K562 (cell line): ENCODE measurements around the gene IMPG1. TPM values are rescaled to one million over a fixed set of nuclear protein-coding genes. Genes with fewer than 3 reads are reported as not detected.

Experiments
- ATAC-seq: fragments of 200-7000 bp; cut with Tn5 transposase; 3 replicates; pipeline ENCODE4 v1.9.1; 2020; ENCODE audit warnings: moderate library complexity
- BruUV-seq: library from RNA; stranded (reverse); fragments of 400-500 nt; replicated peaks from 2 replicates; lab custom pipeline; 2021; lab: Mats Ljungman, UMichigan
- CTCF ChIA-PET: fragments of 300-600 bp; formaldehyde crosslinking; extraction: SDS; loops from one replicate; lab custom pipeline; 2021; ENCODE audit warnings: low intra/inter-chr PET ratio; lab: Yijun Ruan, JAX
- POLR2A ChIA-PET: fragments of 300-600, 350-650 bp; sonication (Branson Sonifier 250); formaldehyde crosslinking; extraction: SDS; loops from one replicate; lab custom pipeline; 2021; ENCODE audit warnings: antibody characterized with exemption, inconsistent platforms; lab: Yijun Ruan, JAX
- DNase-seq, 4 experiments: peaks; one replicate each; pipeline versions ENCODE4 v3.0.0 to v3.0.0-alpha.2; 2011 to 2018; ENCODE audit warnings: low spot score in 3 of 4, mixed read lengths in 3 of 4; ENCODE audit errors: extremely low read depth in 1 of 4
- FAIRE-seq: peaks from 2 replicates; lab custom pipeline; 2011; peaks lifted over from hg19 to GRCh38; lab: Jason Lieb, UNC
- H2AFZ ChIP-seq: 2 replicates; pipeline ENCODE4 v1.6.0; 2011; ENCODE audit warnings: low read depth, low read length, control low read depth, inconsistent platforms
- H3K27ac ChIP-seq: fragments of 200-600 bp; 3 replicates; pipeline ENCODE4 v1.8.0; 2011; ENCODE audit warnings: low read depth, mild to moderate bottlenecking, control low read depth, inconsistent platforms, low read length, moderate library complexity, mixed read lengths; ENCODE audit errors: extremely low read depth
- H3K27me3 ChIP-seq, 2 experiments: fragments of 300-600 bp in 1 of 2; 2 replicates in 1 of 2; 3 replicates in 1 of 2; pipeline versions ENCODE4 v1.6.0 to v1.8.0; 2011; ENCODE audit warnings: inconsistent platforms in 2 of 2, low read length in 2 of 2, mild to moderate bottlenecking in 1 of 2, mixed read lengths in 1 of 2, moderate library complexity in 1 of 2; ENCODE audit not compliant: control insufficient read depth in 2 of 2, insufficient read depth in 2 of 2
- H3K36me3 ChIP-seq: fragments of 300-600 bp; 3 replicates; pipeline ENCODE4 v1.8.0; 2011; ENCODE audit warnings: mild to moderate bottlenecking, low read length, inconsistent platforms; ENCODE audit not compliant: control insufficient read depth, insufficient read depth
- H3K4me1 ChIP-seq, 2 experiments: fragments of 200-600 bp in 1 of 2; replicated peaks in 1 of 2; 2 replicates in 1 of 2; 3 replicates in 1 of 2; pipeline versions ENCODE4 v1.5.1 to v1.8.0; 2011; ENCODE audit warnings: inconsistent platforms in 2 of 2, low read length in 2 of 2, mild to moderate bottlenecking in 1 of 2, mixed read lengths in 1 of 2, moderate library complexity in 1 of 2; ENCODE audit not compliant: control insufficient read depth in 2 of 2, insufficient read depth in 2 of 2
- H3K4me2 ChIP-seq: 2 replicates; pipeline ENCODE4 v1.6.1; 2011; ENCODE audit warnings: low read length, control low read depth, inconsistent platforms, mixed read lengths; ENCODE audit not compliant: insufficient read depth
- H3K4me3 ChIP-seq: fragments of 200-600 bp; sonication (generic), shearing (Covaris generic); 2 replicates; pipeline ENCODE4 v1.5.1; 2016; ENCODE audit warnings: control low read depth, inconsistent platforms
- H3K79me2 ChIP-seq: fragments of 200-600 bp; 3 replicates; pipeline ENCODE4 v1.8.0; 2011; ENCODE audit warnings: low read length, inconsistent platforms; ENCODE audit not compliant: control insufficient read depth, insufficient read depth
- H3K9ac ChIP-seq, 2 experiments: 2 replicates each; pipeline versions ENCODE4 v1.6.0 to v1.6.1; 2011; ENCODE audit warnings: low read depth in 2 of 2, low read length in 2 of 2, control low read depth in 1 of 2, inconsistent platforms in 1 of 2, mild to moderate bottlenecking in 1 of 2, mixed read lengths in 1 of 2; ENCODE audit not compliant: insufficient read depth in 1 of 2
- H3K9me1 ChIP-seq: one replicate; pipeline ENCODE4 v1.6.0; 2011; ENCODE audit warnings: inconsistent platforms, mild to moderate bottlenecking, low read length, moderate library complexity; ENCODE audit not compliant: control insufficient read depth, insufficient read depth
- H3K9me3 ChIP-seq: replicated peaks from 2 replicates; pipeline ENCODE4 v1.5.1; 2011; ENCODE audit warnings: low read depth, low read length, inconsistent platforms; ENCODE audit not compliant: control insufficient read depth, insufficient read depth
- H4K20me1 ChIP-seq: replicated peaks from 2 replicates; pipeline ENCODE4 v1.6.1; 2011; ENCODE audit warnings: low read length, inconsistent platforms, mixed read lengths; ENCODE audit not compliant: control insufficient read depth, insufficient read depth
- ETS1 ChIP-seq: conservative IDR thresholded peaks from 2 replicates; pipeline ENCODE4 v1.6.1; 2011; ENCODE audit warnings: low read depth, mild to moderate bottlenecking, low read length; ENCODE audit not compliant: control insufficient read depth
- HNRNPL ChIP-seq: fragments of 200-400 bp; formaldehyde crosslinking; IDR thresholded peaks from 2 replicates; pipeline ENCODE4 v1.6.1; 2017; ENCODE audit warnings: low read depth, mild to moderate bottlenecking, low read length
- MEF2A ChIP-seq: IDR thresholded peaks from 2 replicates; pipeline ENCODE4 v1.6.1; 2011; ENCODE audit warnings: low read depth, mild to moderate bottlenecking, low read length, moderate library complexity; ENCODE audit not compliant: control insufficient read depth
- MEF2D ChIP-seq: conservative IDR thresholded peaks from 2 replicates; pipeline ENCODE4 v1.6.1; 2016; ENCODE audit warnings: low read depth, missing genetic modification characterization, missing compliant biosample characterization
- PTRF ChIP-seq: fragments of 450-650 bp; IDR thresholded peaks from 2 replicates; pipeline ENCODE4 v1.6.1; 2016; ENCODE audit warnings: mild to moderate bottlenecking, missing genetic modification characterization, missing compliant biosample characterization
- SPI1 ChIP-seq: IDR thresholded peaks from 2 replicates; pipeline ENCODE4 v1.6.1; 2011; ENCODE audit warnings: low read depth, low read length, control low read depth, borderline replicate concordance
- SREBF1 ChIP-seq: fragments of 150-350 bp; IDR thresholded peaks from 2 replicates; pipeline ENCODE4 v1.6.1; 2014; ENCODE audit warnings: antibody characterized with exemption, low read depth, low read length, borderline replicate concordance
- TFAM ChIP-seq: fragments of 250-450 bp; sonication (Bioruptor Pico); conservative IDR thresholded peaks from 2 replicates; pipeline ENCODE4 v1.5.0; 2021; ENCODE audit warnings: mild to moderate bottlenecking, moderate library complexity
- YBX1 ChIP-seq: fragments of 450-650 bp; IDR thresholded peaks from 2 replicates; pipeline ENCODE4 v1.7.1; 2016; ENCODE audit warnings: mild to moderate bottlenecking
- ZFPM2 ChIP-seq: fragments of 250-450 bp; sonication (Bioruptor Pico); IDR thresholded peaks from 2 replicates; pipeline ENCODE4 v1.5.1; 2022; ENCODE audit warnings: mild to moderate bottlenecking
- ZNF143 ChIP-seq: sonication (generic); formaldehyde crosslinking; IDR thresholded peaks from 2 replicates; pipeline ENCODE4 v1.9.0; 2022; ENCODE audit warnings: mild to moderate bottlenecking, missing genetic modification reagents
- ZNF3 ChIP-seq: fragments of 250-450 bp; sonication (Bioruptor Pico); IDR thresholded peaks from 2 replicates; pipeline ENCODE4 v1.5.0; 2021; ENCODE audit warnings: mild to moderate bottlenecking, moderate library complexity
- ZNF324 ChIP-seq: fragments of 250-450 bp; sonication (Bioruptor Pico); IDR thresholded peaks from 2 replicates; pipeline ENCODE4 v1.4.0; 2020; ENCODE audit warnings: mild to moderate bottlenecking
- ZNF449 ChIP-seq: fragments of 250-450 bp; sonication (Bioruptor Pico); IDR thresholded peaks from 2 replicates; pipeline ENCODE4 v1.8.0; 2022; ENCODE audit warnings: moderate library complexity, mild to moderate bottlenecking, inconsistent platforms
- ZNF75A ChIP-seq: fragments of 450-650 bp; formaldehyde crosslinking; IDR thresholded peaks from 2 replicates; pipeline ENCODE4 v1.4.0; 2020; ENCODE audit warnings: mild to moderate bottlenecking
- ZNF778 ChIP-seq: fragments of 450-650 bp; formaldehyde crosslinking; IDR thresholded peaks from 2 replicates; pipeline ENCODE4 v1.4.0; 2020; ENCODE audit warnings: mild to moderate bottlenecking, moderate library complexity
- ZNF830 ChIP-seq: fragments of 250-450 bp; sonication (Bioruptor Pico); IDR thresholded peaks from 2 replicates; pipeline ENCODE4 v1.5.0; 2021; ENCODE audit warnings: mild to moderate bottlenecking
- WGBS: fragments of 100-300 bp; shearing (Covaris generic); methylation state at CpG from one replicate; pipeline ENCODE4 v1.1.6; 2016; ENCODE audit warnings: low coverage, mixed read lengths; ENCODE audit not compliant: insufficient coverage; ENCODE audit errors: missing lambda C conversion rate; 5-methylcytosine and 5-hydroxymethylcytosine counted together
- in situ Hi-C: fragments of 300-500 bp; cut with MboI; formaldehyde crosslinking; loops from 4 replicates; pipeline ENCODE4 v1.15.0; 2018; ENCODE audit warnings: inconsistent platforms, mixed read lengths
- intact Hi-C: fragments of 100-400 bp; cut with micrococcal nuclease; formaldehyde crosslinking; loops from 2 replicates; pipeline ENCODE4 v1.14.2; 2022
- polyA plus RNA-seq, 8 experiments: library from polyadenylated mRNA; depleted of rRNA in 4 of 8; stranded (reverse) in 5 of 8; unstranded in 3 of 8; fragments of >200 nt; fragmentation: Nextera tagmentation in 2 of 8; fragmentation: Illumina TruSeq in 1 of 8; extraction: Ambion mirVana in 2 of 8; extraction: Trizol in 1 of 8; gene quantifications; 2 replicates each; pipeline versions ENCODE4 v1.2.1 to v1.2.3, GENCODE V29; 2011 to 2014; ENCODE audit warnings: inconsistent platforms in 1 of 8, missing spikeins in 1 of 8
- total RNA-seq, 7 experiments: library from RNA; depleted of rRNA in 6 of 7; stranded (reverse); fragments of >200 nt in 6 of 7; fragmentation: Illumina TruSeq in 2 of 7; extraction: Trizol in 2 of 7; gene quantifications; 2 replicates each; pipeline versions ENCODE4 v1.2.1 to v1.2.3, GENCODE V29; 2011 to 2021; ENCODE audit warnings: low replicate concordance in 1 of 7

IMPG1 gene
- total and polyA plus RNA-seq, 9 of the 15 experiments (the other 6 are each of a cell fraction or from before 2014, with no cell fraction given), result not detected

GRCh38 chr6:75896526-75896925, 175.9 kb downstream of the IMPG1 start:
- no peak overlapping the region for H3K9ac ChIP-seq
- no peaks in the 10 kb centered on the region for H3K27me3 ChIP-seq
- DNase-seq (no peak), ATAC-seq (no peak), FAIRE-seq (no peak)
- WGBS, result 15% methylated on average over 3 of the region's 3 CpGs
- POLR2A ChIA-PET, result no interaction called here
- no peak overlapping the region for H3K27ac ChIP-seq
- intact Hi-C loops (no loop called here), in situ Hi-C loops (no loop called here)
- H3K9me1 ChIP-seq, result no peaks in the 10 kb centered on the region
- H3K4me3 ChIP-seq, result no peak overlapping the region
- no TSS peak for BruUV-seq
- CTCF ChIA-PET, result no interaction called here
- H3K4me1 ChIP-seq, result peaks cover 0 to 2% of the 10 kb centered on the region in 2 experiments; a peak in 1 of 5 replicates
- H3K36me3 ChIP-seq, result no peaks in the 10 kb centered on the region
- no peaks in the 10 kb centered on the region for H4K20me1 ChIP-seq
- H3K4me2 ChIP-seq, result no peak overlapping the region
- no peaks in the 10 kb centered on the region for H3K9me3 ChIP-seq
- TF ChIP-seq YBX1, result no peak
- TF ChIP-seq ZNF830, result no peak
- TF ChIP-seq MEF2A, result no peak
- no peak for TF ChIP-seq ZNF778 (CRISPR knock-in tag)
- TF ChIP-seq ZNF3 (CRISPR knock-in tag), result no peak
- no peak for TF ChIP-seq PTRF (tag)
- TF ChIP-seq ZNF143 (CRISPR knock-in tag), result no peak
- no peak for TF ChIP-seq ETS1
- no peak for TF ChIP-seq ZFPM2 (CRISPR knock-in tag)
- TF ChIP-seq MEF2D, result no peak
- no peak for TF ChIP-seq ZNF324 (CRISPR knock-in tag)
- no peak for TF ChIP-seq ZNF449
- TF ChIP-seq SREBF1, result no peak
- no peak for TF ChIP-seq SPI1
- TF ChIP-seq TFAM (CRISPR knock-in tag), result no peak
- TF ChIP-seq HNRNPL, result no peak
- TF ChIP-seq ZNF75A (CRISPR knock-in tag), result no peak
- H2AFZ ChIP-seq, result no peak overlapping the region
- H3K79me2 ChIP-seq, result no peaks in the 10 kb centered on the region
